SH-SY5Y (cell line): ENCODE results near the gene KCNAB3.

ENCODE experiments used
- GATA2 ChIP-seq: IDR thresholded peaks from 2 replicates; pipeline ENCODE4 v1.6.1; 2011; ENCODE audit warnings: mild to moderate bottlenecking, low read depth, low read length
- GATA3 ChIP-seq: IDR thresholded peaks from 2 replicates; pipeline ENCODE4 v1.6.1; 2011; ENCODE audit warnings: low read depth, mild to moderate bottlenecking, low read length, moderate library complexity

KCNAB3 gene

GRCh38 chr17:7927596-7927995 lies 2.1 kb downstream of the KCNAB3 start:
- TF ChIP-seq GATA3 (no peak), GATA2 (no peak)

GRCh38 chr17:7922845-7923628 lies 6.6 kb downstream of the KCNAB3 start:
- no peak for TF ChIP-seq GATA3
- TF ChIP-seq GATA2 = no peak

GRCh38 chr17:7922269-7922844 lies 7.3 kb downstream of the KCNAB3 start:
- no peak for TF ChIP-seq GATA2
- TF ChIP-seq GATA3 = no peak

GRCh38 chr17:7916808-7917207 lies 12.8 kb downstream of the KCNAB3 start:
- TF ChIP-seq GATA2 (no peak), GATA3 (no peak)

GRCh38 chr17:7916385-7916682 lies 13.3 kb downstream of the KCNAB3 start:
- no peak for TF ChIP-seq GATA2
- no peak for TF ChIP-seq GATA3

DNA sequence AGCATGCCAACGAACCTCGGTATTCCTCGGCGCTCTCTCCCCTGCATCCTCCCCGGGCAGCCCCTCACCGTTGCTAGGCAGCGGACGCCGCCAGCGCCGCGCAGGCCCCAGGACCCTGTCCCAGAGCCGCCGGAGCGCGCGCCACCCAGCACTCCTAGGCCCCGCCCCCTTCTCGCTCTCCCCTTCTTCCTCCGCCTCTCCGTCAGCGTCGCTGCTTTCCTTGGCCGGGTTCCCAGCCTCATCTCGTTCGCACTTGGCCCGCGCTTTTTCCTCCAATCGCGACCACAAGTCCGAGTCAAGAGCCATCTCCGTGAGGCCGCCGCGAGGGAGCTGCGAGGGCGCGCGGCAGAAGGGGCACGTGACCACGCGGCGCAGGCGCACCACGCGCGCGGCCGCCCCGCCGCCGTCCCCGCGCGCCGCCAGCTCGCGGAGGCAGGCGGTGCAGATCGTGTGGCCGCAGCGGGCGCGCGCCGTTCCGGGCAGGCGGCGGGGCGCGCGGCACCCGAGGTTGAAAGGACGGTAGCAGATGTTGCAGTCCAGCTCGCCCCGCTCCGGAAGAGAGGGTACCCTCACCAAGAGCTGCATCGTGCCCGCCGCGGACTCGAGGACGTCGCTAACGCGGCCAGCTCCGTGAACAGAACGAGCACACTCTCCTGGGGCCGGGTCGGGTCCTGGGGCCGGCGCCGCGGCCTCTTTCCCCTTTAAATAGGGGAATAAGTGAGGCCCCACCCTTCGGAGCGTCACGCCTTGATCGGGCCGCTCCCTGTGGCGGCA lies 13.9 kb downstream of the KCNAB3 start, which contains the start of gene RNF227:
Gene RNF227 (minus strand): TSS at position 679 of the 774 bp plus-strand sequence. CDS start 94 bp downstream, at position 585.
- TF ChIP-seq GATA2 = no peak

- TF ChIP-seq GATA3 = no peak
- no peak for TF ChIP-seq GATA2
Observed at GRCh38 chr17:7915179-7915610, 14.5 kb downstream of the KCNAB3 start.

DNA sequence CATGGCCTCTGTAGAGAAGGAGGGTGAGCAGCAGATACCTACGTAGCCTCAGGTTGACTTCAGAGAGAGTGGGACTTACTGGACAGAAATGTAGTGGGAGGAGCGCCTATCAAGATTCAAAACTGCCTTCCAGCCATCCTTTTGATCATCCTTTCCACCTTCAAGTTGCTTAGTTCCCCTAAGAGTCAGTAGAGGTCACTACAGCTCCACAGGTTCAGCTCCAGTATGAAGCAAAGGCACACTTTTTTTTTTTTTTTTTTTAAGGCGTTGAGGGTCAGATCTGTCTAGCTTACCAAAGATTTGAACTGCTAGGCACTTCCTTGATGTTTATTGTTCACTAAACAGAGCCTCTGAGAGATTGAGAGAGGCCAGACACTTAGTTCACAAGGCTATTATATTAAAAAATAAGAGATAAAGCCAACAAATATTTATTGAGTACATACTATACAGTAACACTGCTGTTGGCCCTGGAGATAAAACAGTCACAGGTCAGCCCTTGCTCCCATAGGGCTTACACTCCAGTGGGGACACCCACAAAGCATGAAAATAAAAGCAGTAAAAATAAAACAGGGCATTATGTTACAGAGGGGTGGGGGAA lies 16.6 kb downstream of the KCNAB3 start:
- TF ChIP-seq GATA2 = no peak
- no peak for TF ChIP-seq GATA3

DNA sequence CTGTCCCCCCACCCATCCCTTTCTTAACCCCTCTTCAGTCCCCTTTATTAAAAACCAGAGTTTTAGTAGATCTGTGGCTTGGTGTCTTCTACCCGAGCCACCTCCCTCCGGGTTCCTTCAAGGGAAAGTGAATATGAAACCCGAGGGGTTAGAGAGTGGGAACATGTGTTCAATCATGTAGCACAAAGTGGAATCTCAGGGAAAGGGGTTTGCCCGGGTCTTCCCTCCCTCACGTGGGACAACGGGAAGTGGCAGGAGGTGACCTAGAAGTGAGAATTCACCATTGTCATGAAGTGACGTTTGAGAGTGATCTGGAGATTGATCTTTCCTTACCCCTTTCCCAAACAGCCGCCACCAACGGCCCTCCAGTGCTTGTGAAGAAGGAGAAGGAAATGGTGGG lies 18.5 kb downstream of the KCNAB3 start:
- TF ChIP-seq GATA2 (no peak), GATA3 (no peak)

- TF ChIP-seq GATA3 (no peak), GATA2 (no peak)
Observed at GRCh38 chr17:7910711-7911110, 18.9 kb downstream of the KCNAB3 start.

DNA sequence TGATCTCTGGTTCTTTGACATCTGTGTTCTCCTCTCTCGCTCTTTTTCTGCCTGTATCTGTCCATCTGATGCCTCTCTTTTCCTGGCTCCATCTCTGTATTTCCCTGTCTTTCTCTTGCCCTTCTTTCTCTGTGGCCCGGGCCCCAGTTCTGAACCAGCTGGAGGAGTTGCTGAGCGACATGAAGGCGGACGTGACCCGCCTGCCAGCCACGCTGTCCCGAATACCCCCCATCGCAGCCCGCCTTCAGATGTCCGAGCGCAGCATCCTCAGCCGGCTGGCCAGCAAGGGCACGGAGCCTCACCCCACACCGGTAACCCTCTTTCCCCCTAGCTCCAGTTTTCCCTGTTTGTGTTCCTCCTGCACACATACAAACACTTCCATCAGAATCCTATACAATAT lies 19.4 kb downstream of the KCNAB3 start:
- no peak for TF ChIP-seq GATA2
- TF ChIP-seq GATA3 = no peak

GRCh38 chr17:7909089-7909488 lies 20.6 kb downstream of the KCNAB3 start:
- TF ChIP-seq GATA3 (no peak), GATA2 (no peak)

GRCh38 chr17:7903154-7904103 lies 26.2 kb downstream of the KCNAB3 start:
- TF ChIP-seq GATA3 (no peak), GATA2 (no peak)
